ENCODE results near the gene ELMO1. TPM values are rescaled to one million over a fixed set of nuclear protein-coding genes. Genes with fewer than 3 reads are reported as not detected.

The ELMO1 gene
- total RNA-seq, 1 donor from 2014 or later, result 119 TPM

DNA sequence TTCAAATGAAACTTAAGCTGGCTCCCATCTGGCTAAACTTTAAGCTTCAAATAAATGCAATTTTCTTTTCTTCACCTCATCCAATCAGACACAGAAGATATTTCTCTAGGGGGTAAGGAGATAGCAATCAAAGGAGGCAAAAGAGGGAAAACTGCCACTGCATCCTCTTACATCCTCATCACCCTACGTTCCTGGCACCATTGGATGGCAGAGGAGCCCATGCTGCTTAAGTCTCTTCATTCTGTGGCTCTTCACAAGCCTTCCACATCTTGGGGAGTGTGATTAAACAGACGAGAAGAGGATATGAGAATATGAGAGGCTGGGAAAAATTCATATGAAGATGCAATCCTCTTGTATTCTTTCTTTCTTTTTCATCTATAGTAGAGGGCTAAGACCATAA, 378.6 kb downstream of the ELMO1 start:
- H3K4me1 Mint-ChIP-seq (ENCODE audit: low read depth), result peaks cover 53% of the 10 kb centered on the region
- no peaks in the 10 kb centered on the region for H3K27me3 Mint-ChIP-seq (ENCODE audit: insufficient read depth)
- peaks cover 33% of the 10 kb centered on the region for H3K36me3 Mint-ChIP-seq (ENCODE audit: low read depth)
- no peak for DNase-seq (ENCODE audit: low spot score)
- intact Hi-C loops (cut with micrococcal nuclease), result loop anchor here (2.0 to 5.0 kb wide), 3 partner anchors 343 to 471 kb away; no protein-coding TSS in a partner anchor
- H3K27ac Mint-ChIP-seq, result peak overlapping the region; percentile 33
- H3K4me3 Mint-ChIP-seq, result no peak overlapping the region
- H3K9me3 Mint-ChIP-seq, result peaks cover 9% of the 10 kb centered on the region

DNA sequence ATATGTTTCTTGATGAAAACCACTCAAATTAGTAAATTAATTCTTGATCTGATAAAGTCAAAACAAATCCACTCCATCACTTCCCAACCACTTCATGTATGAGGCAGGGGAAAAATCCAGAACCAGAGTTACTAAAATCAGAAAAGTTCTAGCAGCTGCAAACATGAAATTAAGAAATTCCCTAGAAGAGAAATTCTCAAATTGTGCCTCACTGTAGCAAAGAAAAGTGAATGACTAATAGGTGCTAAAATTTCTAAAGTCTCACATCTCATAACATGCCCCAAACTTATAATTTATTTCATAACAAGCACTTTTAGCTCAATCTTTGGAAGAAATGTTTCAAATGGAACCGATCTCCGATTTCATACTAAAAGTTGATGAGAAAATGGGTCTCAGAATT, 379.3 kb downstream of the ELMO1 start:
- peaks cover 37% of the 10 kb centered on the region for H3K36me3 Mint-ChIP-seq (ENCODE audit: low read depth)
- peaks cover 9% of the 10 kb centered on the region for H3K9me3 Mint-ChIP-seq
- peak overlapping the region; percentile 48 for H3K27ac Mint-ChIP-seq
- DNase-seq (ENCODE audit: low spot score), result no peak
- intact Hi-C loops (cut with micrococcal nuclease), result loop anchor here (5.0 to 10.0 kb wide), 3 partner anchors 38 to 115 kb away; no protein-coding TSS in a partner anchor
- H3K4me1 Mint-ChIP-seq (ENCODE audit: low read depth), result peaks cover 60% of the 10 kb centered on the region
- no peaks in the 10 kb centered on the region for H3K27me3 Mint-ChIP-seq (ENCODE audit: insufficient read depth)
- H3K4me3 Mint-ChIP-seq, result no peak overlapping the region

DNA sequence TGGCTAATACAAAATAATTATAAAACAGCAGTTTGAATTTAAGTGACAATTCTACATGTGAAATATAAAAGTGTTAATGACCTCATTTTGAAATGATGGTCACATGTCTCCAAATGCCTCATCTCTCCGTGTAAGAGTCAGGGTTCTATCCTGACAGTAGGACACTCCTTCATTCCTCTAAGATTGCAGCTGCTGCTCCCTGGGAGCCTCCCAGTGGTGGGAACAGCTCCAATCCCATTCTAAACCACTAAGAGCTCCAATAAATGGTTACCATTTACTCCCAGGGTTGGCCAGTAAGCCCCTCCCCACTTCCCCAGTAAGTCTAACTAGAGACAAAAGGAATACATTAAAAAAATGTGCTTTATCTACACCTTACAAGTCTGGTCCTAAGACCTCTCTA, 379.8 kb downstream of the ELMO1 start:
- intact Hi-C loops (cut with micrococcal nuclease), result loop anchor here (5.0 to 10.0 kb wide), 3 partner anchors 38 to 116 kb away; no protein-coding TSS in a partner anchor
- DNase-seq (ENCODE audit: low spot score), result no peak
- Mint-ChIP-seq H3K4me3 (no peak overlapping the region), H3K9me3 (peaks cover 9% of the 10 kb centered on the region), H3K27ac (peak overlapping the region; percentile 48), H3K36me3 (ENCODE audit: low read depth) (peaks cover 37% of the 10 kb centered on the region), H3K4me1 (ENCODE audit: low read depth) (peaks cover 62% of the 10 kb centered on the region), H3K27me3 (ENCODE audit: insufficient read depth) (no peaks in the 10 kb centered on the region)

DNA sequence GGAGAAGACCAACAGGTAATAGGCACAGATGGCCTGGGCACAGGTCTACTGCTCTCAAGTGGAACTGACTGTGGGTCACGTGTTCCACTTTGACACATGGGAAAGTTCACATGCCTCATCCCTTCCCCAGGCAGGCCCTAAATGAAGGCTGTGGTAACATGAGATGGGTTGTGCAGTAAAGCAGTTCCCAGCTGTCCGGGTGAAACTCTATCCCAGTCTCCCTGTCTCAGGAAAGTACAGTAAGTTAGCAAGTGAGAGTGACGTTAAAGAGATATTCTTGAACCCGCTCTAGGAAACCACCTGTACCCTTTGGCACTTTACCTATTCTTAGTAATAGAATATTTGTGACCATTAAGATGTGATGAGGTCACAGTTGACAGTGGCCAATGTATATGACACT, 380.6 kb downstream of the ELMO1 start:
- Mint-ChIP-seq H3K4me1 (ENCODE audit: low read depth) (peaks cover 66% of the 10 kb centered on the region), H3K27ac (no peak overlapping the region), H3K27me3 (ENCODE audit: insufficient read depth) (no peaks in the 10 kb centered on the region)

DNA sequence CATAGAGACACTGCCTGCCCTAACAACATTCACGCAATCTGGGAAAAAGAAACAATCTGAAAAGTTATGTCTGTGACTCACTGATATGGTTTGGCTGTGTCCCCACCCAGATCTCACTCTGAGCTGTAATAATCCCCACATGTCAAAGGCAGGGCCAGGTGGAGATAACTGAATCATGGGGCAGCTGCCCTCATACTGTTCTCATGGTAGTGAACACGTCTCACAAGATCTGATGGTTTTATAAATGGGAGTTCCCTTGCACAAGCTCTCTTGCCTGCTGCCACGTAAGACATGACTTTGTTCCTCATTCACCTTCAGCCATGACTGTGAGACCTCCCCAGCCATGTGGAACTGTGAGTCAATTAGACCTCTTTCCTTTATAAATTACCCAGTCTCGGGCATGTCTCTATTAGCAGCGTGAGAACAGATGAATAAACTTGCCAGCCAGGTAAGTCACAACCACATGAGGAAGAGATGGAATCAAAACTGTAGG, 382.8 kb downstream of the ELMO1 start:
- H3K27me3 Mint-ChIP-seq (ENCODE audit: insufficient read depth), result no peaks in the 10 kb centered on the region
- H3K4me3 Mint-ChIP-seq, result peak overlapping the region; percentile 16
- H3K27ac Mint-ChIP-seq, result peak overlapping the region; percentile 88
- intact Hi-C loops (cut with micrococcal nuclease), result loop anchor here (1.0 to 10.0 kb wide), 6 partner anchors 34 to 465 kb away; no protein-coding TSS in a partner anchor
- peaks cover 35% of the 10 kb centered on the region for H3K36me3 Mint-ChIP-seq (ENCODE audit: low read depth)
- H3K4me1 Mint-ChIP-seq (ENCODE audit: low read depth), result peaks cover 48% of the 10 kb centered on the region
- no peak for DNase-seq (ENCODE audit: low spot score)
- H3K9me3 Mint-ChIP-seq, result peaks cover 11% of the 10 kb centered on the region

More for the DNA sequence above, 380.6 kb downstream of the ELMO1 start:
- Mint-ChIP-seq H3K4me3 (no peak overlapping the region), H3K36me3 (ENCODE audit: low read depth) (peaks cover 37% of the 10 kb centered on the region), H3K9me3 (peaks cover 9% of the 10 kb centered on the region)
- DNase-seq (ENCODE audit: low spot score), result no peak
- intact Hi-C loops (cut with micrococcal nuclease), result loop anchor here (5.0 to 10.0 kb wide), 3 partner anchors 39 to 117 kb away; no protein-coding TSS in a partner anchor

DNA sequence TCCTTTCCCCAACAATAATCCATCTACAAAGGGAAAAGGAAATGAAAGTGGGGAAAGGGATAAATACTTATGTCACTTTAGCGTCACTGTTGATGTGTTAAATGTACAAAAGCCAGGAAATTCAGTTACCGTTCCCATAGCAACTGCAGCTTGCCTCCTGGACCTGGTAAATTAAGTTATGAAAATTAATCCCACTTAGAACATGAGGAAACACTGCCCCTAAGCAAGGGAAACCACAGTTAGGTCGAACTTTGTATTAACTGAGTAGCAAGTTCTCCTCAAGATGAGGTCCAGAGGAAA, 386.2 kb downstream of the ELMO1 start:
- H3K36me3 Mint-ChIP-seq (ENCODE audit: low read depth), result peaks cover 27% of the 10 kb centered on the region
- H3K27me3 Mint-ChIP-seq (ENCODE audit: insufficient read depth), result no peaks in the 10 kb centered on the region
- H3K4me1 Mint-ChIP-seq (ENCODE audit: low read depth), result peaks cover 27% of the 10 kb centered on the region
- no peak overlapping the region for H3K27ac Mint-ChIP-seq
- intact Hi-C loops (cut with micrococcal nuclease), result loop anchor here (10.0 kb wide), 1 partner anchor 122 kb away; no protein-coding TSS in a partner anchor
- no peak for DNase-seq (ENCODE audit: low spot score)
- H3K4me3 Mint-ChIP-seq, result no peak overlapping the region
- peaks cover 9% of the 10 kb centered on the region for H3K9me3 Mint-ChIP-seq

DNA sequence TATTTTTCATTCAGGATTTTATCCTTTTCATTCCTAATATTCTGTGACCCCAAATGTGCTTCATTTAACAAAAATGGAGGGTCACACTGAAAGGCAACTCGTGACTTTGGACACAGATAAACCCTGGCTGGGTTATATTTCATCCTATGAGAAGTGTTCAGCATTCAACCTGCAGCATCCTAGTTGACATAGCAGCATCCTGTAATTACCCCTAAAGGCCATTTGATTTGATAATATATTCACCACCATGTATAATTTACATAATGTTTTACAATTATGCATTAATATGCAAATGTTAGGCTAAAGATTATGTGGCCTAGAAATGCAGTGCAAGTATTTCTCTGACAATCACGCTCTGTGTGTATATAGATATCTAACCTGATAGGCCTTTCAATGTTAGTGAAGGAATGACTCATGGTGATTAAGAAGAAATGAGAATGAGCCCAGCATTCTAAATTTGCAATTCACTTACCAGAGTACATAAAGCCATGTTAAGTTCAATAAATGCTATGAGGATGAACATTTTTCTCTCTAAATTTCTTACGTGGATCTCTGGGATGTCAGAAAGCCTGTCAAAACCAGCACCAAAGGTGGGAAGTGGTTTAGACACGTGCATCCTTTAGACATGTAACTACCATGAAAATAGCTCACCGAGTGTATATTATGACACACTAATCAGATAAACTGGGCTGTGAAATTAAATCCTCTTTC, 386.7 kb downstream of the ELMO1 start:
- peaks cover 27% of the 10 kb centered on the region for H3K4me1 Mint-ChIP-seq (ENCODE audit: low read depth)
- peaks cover 9% of the 10 kb centered on the region for H3K9me3 Mint-ChIP-seq
- intact Hi-C loops (cut with micrococcal nuclease), result loop anchor here (10.0 kb wide), 1 partner anchor 123 kb away; no protein-coding TSS in a partner anchor
- H3K27me3 Mint-ChIP-seq (ENCODE audit: insufficient read depth), result no peaks in the 10 kb centered on the region
- H3K27ac Mint-ChIP-seq, result no peak overlapping the region
- DNase-seq (ENCODE audit: low spot score), result no peak
- no peak overlapping the region for H3K4me3 Mint-ChIP-seq
- H3K36me3 Mint-ChIP-seq (ENCODE audit: low read depth), result peaks cover 30% of the 10 kb centered on the region

DNA sequence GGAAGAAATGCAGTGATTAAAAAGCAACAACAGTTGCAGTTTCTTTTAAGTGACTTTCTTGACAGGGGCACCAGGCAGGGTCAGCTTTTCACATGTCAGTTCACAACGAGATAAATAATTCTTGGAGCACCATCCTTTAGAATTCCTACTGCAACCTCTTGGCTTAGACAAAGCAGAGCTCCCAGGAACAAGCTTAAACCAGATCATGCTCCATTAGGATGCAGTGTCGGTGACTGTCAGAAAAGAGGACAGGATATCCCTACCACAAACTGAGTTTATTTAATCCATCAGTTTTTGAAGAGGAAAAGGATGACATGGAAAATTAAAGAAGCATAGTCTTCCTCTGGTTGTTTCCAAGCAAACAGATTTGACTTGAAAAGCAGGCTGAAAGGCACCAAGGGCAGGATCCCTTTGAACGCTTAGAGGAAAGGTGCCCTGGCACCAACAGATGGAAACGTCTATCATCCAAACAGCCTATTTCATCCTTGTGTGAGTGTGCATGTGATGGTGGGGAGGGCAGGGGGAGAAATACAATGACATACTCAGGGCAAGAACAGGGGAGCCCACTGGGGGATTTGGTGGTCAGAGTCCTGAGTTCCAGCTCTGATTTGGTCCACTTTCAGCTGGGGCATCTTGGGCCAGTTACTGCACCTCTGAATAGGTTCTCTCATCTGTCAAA, 392.3 kb downstream of the ELMO1 start:
- Mint-ChIP-seq H3K4me3 (no peak overlapping the region), H3K27ac (no peak overlapping the region), H3K4me1 (ENCODE audit: low read depth) (no peaks in the 10 kb centered on the region)

DNA sequence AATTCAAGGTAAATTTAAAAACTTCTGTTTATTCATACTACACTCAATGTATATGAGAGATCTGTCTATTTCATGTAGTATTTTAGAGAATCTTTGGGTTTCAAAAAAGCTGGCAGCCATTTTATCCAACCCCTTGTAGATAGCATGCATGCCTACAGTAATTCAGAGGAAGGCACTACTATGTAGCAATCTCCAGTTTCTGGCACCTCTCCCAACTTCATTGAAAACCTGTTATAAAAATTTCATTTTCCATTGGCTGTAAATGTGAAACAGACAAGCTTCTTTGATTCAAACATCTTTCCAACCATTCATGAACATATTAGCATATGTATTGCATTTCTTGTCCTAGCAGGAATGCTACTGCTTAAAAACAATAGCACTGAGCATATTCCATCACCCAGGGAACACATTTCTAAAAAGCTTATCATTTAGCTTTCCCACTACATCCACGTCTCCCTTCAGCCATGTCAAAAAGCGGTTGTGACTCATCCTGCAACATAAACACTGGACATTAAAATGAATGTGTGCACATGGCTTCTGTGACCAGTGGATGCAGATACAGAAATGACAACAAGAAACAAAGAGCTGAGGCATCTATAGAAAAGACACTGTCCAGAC, 393.9 kb downstream of the ELMO1 start:
- Mint-ChIP-seq H3K27me3 (ENCODE audit: insufficient read depth) (no peaks in the 10 kb centered on the region), H3K36me3 (ENCODE audit: low read depth) (peaks cover 12% of the 10 kb centered on the region), H3K4me3 (no peak overlapping the region), H3K9me3 (no peaks in the 10 kb centered on the region), H3K27ac (no peak overlapping the region), H3K4me1 (ENCODE audit: low read depth) (peaks cover 5% of the 10 kb centered on the region)
- no peak for DNase-seq (ENCODE audit: low spot score)
- intact Hi-C loops (cut with micrococcal nuclease), result no loop called here

More for the DNA sequence above, 392.3 kb downstream of the ELMO1 start:
- H3K9me3 Mint-ChIP-seq, result peaks cover 5% of the 10 kb centered on the region
- no peak for DNase-seq (ENCODE audit: low spot score)
- H3K36me3 Mint-ChIP-seq (ENCODE audit: low read depth), result peaks cover 17% of the 10 kb centered on the region
- intact Hi-C loops (cut with micrococcal nuclease), result no loop called here
- no peaks in the 10 kb centered on the region for H3K27me3 Mint-ChIP-seq (ENCODE audit: insufficient read depth)

DNA sequence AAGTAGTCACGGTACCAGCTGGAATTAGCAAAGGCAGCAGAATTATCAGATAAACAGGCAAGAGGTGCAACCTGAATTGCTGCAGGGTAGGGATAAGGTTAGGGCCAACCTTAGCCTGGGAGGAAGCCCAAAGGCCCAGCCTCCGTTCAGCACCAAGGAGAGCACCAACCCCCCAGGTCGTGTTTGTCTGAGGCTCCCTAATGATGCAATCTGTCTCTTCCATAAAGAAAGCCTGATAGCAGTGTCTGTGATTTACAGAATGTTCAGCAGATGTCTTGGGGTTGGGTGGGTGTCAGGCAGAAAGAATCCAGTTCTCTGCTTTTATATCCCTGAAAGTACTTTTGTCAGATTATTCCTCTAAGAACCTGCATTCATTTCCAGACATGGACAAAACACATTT, 396.0 kb downstream of the ELMO1 start:
- no peaks in the 10 kb centered on the region for H3K27me3 Mint-ChIP-seq (ENCODE audit: insufficient read depth)
- no peak overlapping the region for H3K27ac Mint-ChIP-seq
- no peak overlapping the region for H3K4me3 Mint-ChIP-seq
- peaks cover 14% of the 10 kb centered on the region for H3K36me3 Mint-ChIP-seq (ENCODE audit: low read depth)
- intact Hi-C loops (cut with micrococcal nuclease), result no loop called here
- peaks cover 5% of the 10 kb centered on the region for H3K4me1 Mint-ChIP-seq (ENCODE audit: low read depth)
- no peak for DNase-seq (ENCODE audit: low spot score)
- H3K9me3 Mint-ChIP-seq, result no peaks in the 10 kb centered on the region

DNA sequence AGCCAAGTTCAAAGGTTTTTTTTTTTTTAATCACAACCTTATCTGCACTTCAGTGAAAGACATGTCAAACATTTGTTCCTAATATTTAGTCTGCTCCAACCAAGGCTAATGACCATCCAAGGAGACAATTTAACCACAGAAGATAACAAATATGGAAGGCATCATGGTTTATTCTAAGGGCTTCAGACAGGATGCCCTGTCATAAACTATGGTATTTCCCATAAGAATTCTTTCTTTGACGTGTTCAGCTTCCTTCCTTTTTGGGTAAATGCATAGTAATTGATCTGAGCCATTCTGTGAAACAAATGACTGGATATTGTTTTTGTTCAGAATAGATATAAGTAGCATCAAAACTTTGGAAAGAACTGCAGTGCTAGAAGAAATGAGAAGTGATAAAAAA, 397.9 kb downstream of the ELMO1 start:
- peaks cover 5% of the 10 kb centered on the region for H3K4me1 Mint-ChIP-seq (ENCODE audit: low read depth)
- no peak for DNase-seq (ENCODE audit: low spot score)
- intact Hi-C loops (cut with micrococcal nuclease), result no loop called here
- no peaks in the 10 kb centered on the region for H3K27me3 Mint-ChIP-seq (ENCODE audit: insufficient read depth)
- H3K9me3 Mint-ChIP-seq, result no peaks in the 10 kb centered on the region
- H3K4me3 Mint-ChIP-seq, result no peak overlapping the region
- H3K27ac Mint-ChIP-seq, result no peak overlapping the region
- H3K36me3 Mint-ChIP-seq (ENCODE audit: low read depth), result peaks cover 8% of the 10 kb centered on the region

DNA sequence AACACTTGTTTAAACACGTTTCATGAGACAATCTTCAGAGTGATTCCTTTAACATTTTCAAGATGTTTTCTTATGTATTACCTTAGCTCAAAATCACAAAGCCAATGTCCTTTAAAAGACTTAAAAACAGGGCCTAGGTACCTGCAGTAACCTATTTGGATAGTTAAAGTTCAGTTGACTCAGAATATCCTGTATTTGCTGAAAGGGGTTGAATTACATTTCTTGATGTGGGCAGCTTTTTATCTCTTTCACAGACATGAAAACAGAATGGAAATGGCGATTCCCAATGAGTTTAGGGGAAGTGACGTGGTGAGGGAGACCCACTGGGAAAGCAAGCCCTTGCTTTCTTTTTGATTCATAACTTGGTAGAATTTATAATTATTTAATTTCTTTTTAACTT, 400.0 kb downstream of the ELMO1 start:
- H3K4me1 Mint-ChIP-seq (ENCODE audit: low read depth), result peaks cover 5% of the 10 kb centered on the region
- H3K27ac Mint-ChIP-seq, result no peak overlapping the region
- H3K9me3 Mint-ChIP-seq, result no peaks in the 10 kb centered on the region
- no peak overlapping the region for H3K4me3 Mint-ChIP-seq
- H3K27me3 Mint-ChIP-seq (ENCODE audit: insufficient read depth), result no peaks in the 10 kb centered on the region
- no peak for DNase-seq (ENCODE audit: low spot score)
- intact Hi-C loops (cut with micrococcal nuclease), result no loop called here
- H3K36me3 Mint-ChIP-seq (ENCODE audit: low read depth), result peaks cover 7% of the 10 kb centered on the region

DNA sequence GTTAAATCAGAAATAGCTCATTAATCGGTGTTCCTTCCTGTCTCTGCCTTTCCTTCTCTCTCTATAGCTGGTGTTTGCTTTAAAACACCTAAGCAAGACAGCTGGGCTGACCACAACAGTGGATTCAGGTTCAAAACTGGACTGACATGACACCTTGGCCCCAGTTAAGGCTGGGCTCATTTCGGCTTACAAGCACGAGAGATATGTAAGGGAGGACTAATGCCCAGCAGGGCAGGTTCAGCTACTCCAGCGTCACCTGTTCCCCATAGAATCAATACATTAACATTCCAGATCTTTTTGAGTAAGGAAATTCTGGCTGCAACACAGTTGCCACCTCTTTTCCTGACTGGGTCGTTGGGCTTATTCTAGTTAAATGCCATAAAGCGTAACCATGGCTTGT, 401.4 kb downstream of the ELMO1 start:
- Mint-ChIP-seq H3K27ac (no peak overlapping the region), H3K4me1 (ENCODE audit: low read depth) (peaks cover 5% of the 10 kb centered on the region), H3K27me3 (ENCODE audit: insufficient read depth) (no peaks in the 10 kb centered on the region), H3K4me3 (no peak overlapping the region), H3K9me3 (no peaks in the 10 kb centered on the region), H3K36me3 (ENCODE audit: low read depth) (peaks cover 7% of the 10 kb centered on the region)
- intact Hi-C loops (cut with micrococcal nuclease), result no loop called here
- no peak for DNase-seq (ENCODE audit: low spot score)
